ENCODE measurements around the gene ARHGEF12.

The ARHGEF12 gene

GRCh38 chr11:120385655-120386054 is 49.4 kb downstream of the ARHGEF12 start:
- Histone ChIP-seq H3K4me1 (ENCODE audit: control insufficient read depth, insufficient read depth, low read length) (peaks cover 11% of the 10 kb centered on the region), H3K9ac (ENCODE audit: low read length) (no peak overlapping the region), H3K27ac (ENCODE audit: low read depth, low read length) (no peak overlapping the region), H3K36me3 (ENCODE audit: control insufficient read depth, insufficient read depth, low read length) (no peaks in the 10 kb centered on the region), H3K27me3 (ENCODE audit: control insufficient read depth, insufficient read depth, low read length) (no peaks in the 10 kb centered on the region), H3K4me3 (ENCODE audit: low read length) (no peak overlapping the region)

DNA sequence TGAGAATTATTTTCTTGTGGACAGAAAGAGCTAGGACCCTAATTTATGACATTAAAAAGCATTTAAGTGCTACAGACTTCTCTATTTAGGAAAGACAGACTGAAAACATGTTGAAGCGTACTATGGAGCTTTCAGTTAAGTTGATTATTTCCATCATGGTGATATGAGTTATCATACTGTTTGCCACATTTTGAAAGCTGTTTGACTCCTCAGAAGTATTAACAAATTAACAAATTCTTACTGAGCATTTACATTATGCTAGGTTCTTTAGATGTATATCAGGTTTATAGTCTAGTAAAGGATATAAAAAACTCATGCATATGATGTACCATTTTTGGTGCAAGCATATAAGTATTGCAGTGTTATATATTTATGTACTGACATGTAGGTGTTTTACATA is 50.1 kb downstream of the ARHGEF12 start:
- peaks cover 9% of the 10 kb centered on the region for H3K4me1 ChIP-seq (ENCODE audit: control insufficient read depth, insufficient read depth, low read length)
- no peaks in the 10 kb centered on the region for H3K27me3 ChIP-seq (ENCODE audit: control insufficient read depth, insufficient read depth, low read length)
- no peaks in the 10 kb centered on the region for H3K36me3 ChIP-seq (ENCODE audit: control insufficient read depth, insufficient read depth, low read length)
- H3K4me3 ChIP-seq (ENCODE audit: low read length), result no peak overlapping the region
- no peak overlapping the region for H3K9ac ChIP-seq (ENCODE audit: low read length)
- H3K27ac ChIP-seq (ENCODE audit: low read depth, low read length), result no peak overlapping the region

DNA sequence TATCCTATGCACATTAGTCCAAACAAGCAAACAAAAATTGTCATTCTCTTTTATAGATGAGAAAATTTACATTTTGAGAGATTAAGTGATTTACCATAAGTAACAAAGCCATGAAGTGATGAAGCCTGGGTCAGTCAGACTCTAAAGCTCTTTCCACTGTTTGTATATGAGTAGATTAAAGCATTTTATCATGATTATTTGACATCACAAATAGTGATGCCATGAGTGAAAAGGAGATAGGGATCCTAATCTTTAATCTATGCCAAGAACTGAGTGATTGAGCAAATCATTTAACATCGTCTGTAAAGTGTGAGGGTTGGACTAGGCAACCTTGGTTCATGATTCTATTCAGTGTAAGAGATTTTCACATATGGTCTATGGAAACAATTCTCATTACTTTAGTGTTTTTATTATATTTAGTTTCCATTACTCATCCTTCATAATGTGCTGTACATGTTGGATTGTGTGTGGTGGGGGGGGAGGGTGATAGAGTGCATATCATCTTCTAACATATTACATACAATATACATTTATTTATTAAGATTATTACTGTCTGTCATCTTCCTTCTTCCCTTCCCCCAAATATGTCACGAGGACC is 50.7 kb downstream of the ARHGEF12 start:
- H3K9ac ChIP-seq (ENCODE audit: low read length), result no peak overlapping the region
- no peaks in the 10 kb centered on the region for H3K27me3 ChIP-seq (ENCODE audit: control insufficient read depth, insufficient read depth, low read length)
- H3K4me3 ChIP-seq (ENCODE audit: low read length), result no peak overlapping the region
- H3K4me1 ChIP-seq (ENCODE audit: control insufficient read depth, insufficient read depth, low read length), result peaks cover 9% of the 10 kb centered on the region
- H3K27ac ChIP-seq (ENCODE audit: low read depth, low read length), result no peak overlapping the region
- H3K36me3 ChIP-seq (ENCODE audit: control insufficient read depth, insufficient read depth, low read length), result no peaks in the 10 kb centered on the region

- Histone ChIP-seq H3K9ac (ENCODE audit: low read length) (no peak overlapping the region), H3K4me3 (ENCODE audit: low read length) (no peak overlapping the region), H3K4me1 (ENCODE audit: control insufficient read depth, insufficient read depth, low read length) (peaks cover 15% of the 10 kb centered on the region), H3K27me3 (ENCODE audit: control insufficient read depth, insufficient read depth, low read length) (no peaks in the 10 kb centered on the region), H3K27ac (ENCODE audit: low read depth, low read length) (no peak overlapping the region), H3K36me3 (ENCODE audit: control insufficient read depth, insufficient read depth, low read length) (no peaks in the 10 kb centered on the region)
Measured at GRCh38 chr11:120388261-120388660, 52.0 kb downstream of the ARHGEF12 start.

DNA sequence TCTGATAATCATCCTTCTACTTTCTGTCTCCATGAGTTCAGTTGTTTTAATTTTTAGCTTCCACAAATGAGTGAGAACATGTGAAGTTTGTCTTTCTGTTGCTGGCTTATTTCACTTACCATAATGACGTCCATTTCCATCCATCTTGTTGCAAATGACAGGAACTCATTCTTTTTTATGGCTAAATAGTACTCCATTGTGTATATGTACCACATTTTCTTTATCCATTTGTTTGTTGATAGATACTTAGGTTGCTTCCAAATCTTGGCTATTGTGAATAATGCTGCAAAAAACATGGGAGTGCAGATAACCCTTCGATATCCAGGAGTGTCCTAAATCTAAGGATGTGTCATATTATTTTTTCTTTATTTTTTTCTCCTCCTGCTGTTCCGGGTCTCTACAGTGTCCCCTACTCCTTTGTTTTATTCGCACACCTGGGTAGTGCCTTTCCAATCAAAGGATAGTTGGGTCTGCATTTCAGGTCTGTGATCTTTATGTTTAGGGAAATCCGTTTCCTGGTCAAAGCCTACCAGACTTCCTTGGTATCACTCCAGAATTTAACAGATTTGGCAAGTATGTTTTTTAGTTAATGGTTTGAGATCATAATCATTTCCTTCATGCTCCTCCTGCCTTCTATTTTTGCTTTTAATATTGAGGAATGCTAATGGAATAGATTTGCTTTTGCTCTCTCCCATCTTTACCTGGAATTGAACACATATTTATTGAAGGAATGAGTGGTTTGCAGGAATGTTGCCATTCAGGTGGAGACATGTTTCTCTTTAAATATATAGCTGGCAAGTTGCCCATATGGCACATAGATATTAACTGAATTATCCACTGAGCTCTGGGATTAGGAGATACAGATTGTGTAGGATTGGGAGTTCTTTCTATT is 53.7 kb downstream of the ARHGEF12 start:
- H3K36me3 ChIP-seq (ENCODE audit: control insufficient read depth, insufficient read depth, low read length), result no peaks in the 10 kb centered on the region
- H3K27me3 ChIP-seq (ENCODE audit: control insufficient read depth, insufficient read depth, low read length), result no peaks in the 10 kb centered on the region
- H3K4me1 ChIP-seq (ENCODE audit: control insufficient read depth, insufficient read depth, low read length), result peaks cover 15% of the 10 kb centered on the region
- H3K27ac ChIP-seq (ENCODE audit: low read depth, low read length), result no peak overlapping the region
- no peak overlapping the region for H3K9ac ChIP-seq (ENCODE audit: low read length)
- no peak overlapping the region for H3K4me3 ChIP-seq (ENCODE audit: low read length)

DNA sequence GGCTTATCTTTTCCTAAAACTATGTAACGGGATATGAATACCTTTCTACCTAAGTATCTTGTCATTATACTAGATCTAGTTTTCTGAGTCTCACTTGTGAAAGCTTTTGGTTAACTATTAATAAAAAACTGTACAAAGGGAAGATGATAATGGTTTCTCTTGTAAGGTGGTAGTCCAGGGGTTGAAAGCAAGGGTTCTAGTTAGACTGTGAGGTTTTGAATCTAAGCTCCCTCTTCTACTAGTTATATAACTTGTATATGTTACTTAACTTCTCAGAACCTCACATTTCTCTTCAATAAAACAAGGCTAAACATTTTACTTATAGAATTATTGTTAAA is 54.3 kb downstream of the ARHGEF12 start:
- no peak overlapping the region for H3K27ac ChIP-seq (ENCODE audit: low read depth, low read length)
- H3K9ac ChIP-seq (ENCODE audit: low read length), result no peak overlapping the region

DNA sequence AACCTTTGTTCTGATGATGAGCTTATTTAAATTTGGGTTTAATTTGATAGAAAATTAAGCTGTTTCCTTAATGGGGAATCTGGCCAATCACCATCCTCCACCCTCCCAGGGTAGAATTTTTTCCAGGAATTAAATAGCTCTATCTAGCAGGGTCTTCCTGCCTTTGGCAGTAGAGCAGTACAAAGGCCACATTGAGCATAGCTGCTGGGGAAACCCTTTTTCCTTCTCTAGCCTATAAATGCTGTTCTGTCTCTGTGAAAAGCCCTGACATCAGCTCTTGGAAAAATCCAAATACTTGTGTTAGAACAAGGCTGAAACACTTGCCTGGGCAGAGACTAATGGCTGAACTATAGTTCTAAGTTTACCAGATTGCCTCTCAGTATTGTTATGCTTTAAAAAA is 55.1 kb downstream of the ARHGEF12 start:
- Histone ChIP-seq H3K36me3 (ENCODE audit: control insufficient read depth, insufficient read depth, low read length) (no peaks in the 10 kb centered on the region), H3K4me1 (ENCODE audit: control insufficient read depth, insufficient read depth, low read length) (peaks cover 9% of the 10 kb centered on the region), H3K9ac (ENCODE audit: low read length) (no peak overlapping the region), H3K27me3 (ENCODE audit: control insufficient read depth, insufficient read depth, low read length) (no peaks in the 10 kb centered on the region), H3K27ac (ENCODE audit: low read depth, low read length) (no peak overlapping the region), H3K4me3 (ENCODE audit: low read length) (no peak overlapping the region)

More for the DNA sequence above, 54.3 kb downstream of the ARHGEF12 start:
- H3K27me3 ChIP-seq (ENCODE audit: control insufficient read depth, insufficient read depth, low read length), result no peaks in the 10 kb centered on the region
- H3K4me1 ChIP-seq (ENCODE audit: control insufficient read depth, insufficient read depth, low read length), result peaks cover 15% of the 10 kb centered on the region
- no peak overlapping the region for H3K4me3 ChIP-seq (ENCODE audit: low read length)
- no peaks in the 10 kb centered on the region for H3K36me3 ChIP-seq (ENCODE audit: control insufficient read depth, insufficient read depth, low read length)

DNA sequence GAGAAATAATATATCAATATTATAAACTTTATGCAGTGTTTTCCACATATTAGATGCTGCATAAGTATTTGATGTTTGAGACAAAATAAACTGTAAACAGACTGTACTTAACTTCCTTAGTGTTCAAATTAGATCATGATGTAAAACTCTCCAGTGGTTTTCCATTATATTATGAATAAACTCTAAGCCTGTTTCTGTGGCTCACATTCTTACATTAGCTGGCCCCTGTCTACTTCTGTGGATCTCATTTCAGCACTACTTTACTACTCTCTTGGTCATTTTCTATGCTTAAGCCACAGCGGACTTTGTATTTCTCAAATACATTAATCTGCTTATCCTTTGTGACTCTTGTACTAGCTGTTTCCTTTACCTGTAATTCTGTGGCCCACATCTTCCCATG is 55.6 kb downstream of the ARHGEF12 start:
- peak overlapping the region; percentile 30 for H3K27ac ChIP-seq (ENCODE audit: low read depth, low read length)
- no peak overlapping the region for H3K4me3 ChIP-seq (ENCODE audit: low read length)
- peaks cover 6% of the 10 kb centered on the region for H3K4me1 ChIP-seq (ENCODE audit: control insufficient read depth, insufficient read depth, low read length)
- H3K36me3 ChIP-seq (ENCODE audit: control insufficient read depth, insufficient read depth, low read length), result no peaks in the 10 kb centered on the region
- no peaks in the 10 kb centered on the region for H3K27me3 ChIP-seq (ENCODE audit: control insufficient read depth, insufficient read depth, low read length)
- H3K9ac ChIP-seq (ENCODE audit: low read length), result no peak overlapping the region

- Histone ChIP-seq H3K27ac (ENCODE audit: low read depth, low read length) (peak overlapping the region; percentile 10), H3K9ac (ENCODE audit: low read length) (no peak overlapping the region)
Measured at GRCh38 chr11:120392314-120392713, 56.1 kb downstream of the ARHGEF12 start.

DNA sequence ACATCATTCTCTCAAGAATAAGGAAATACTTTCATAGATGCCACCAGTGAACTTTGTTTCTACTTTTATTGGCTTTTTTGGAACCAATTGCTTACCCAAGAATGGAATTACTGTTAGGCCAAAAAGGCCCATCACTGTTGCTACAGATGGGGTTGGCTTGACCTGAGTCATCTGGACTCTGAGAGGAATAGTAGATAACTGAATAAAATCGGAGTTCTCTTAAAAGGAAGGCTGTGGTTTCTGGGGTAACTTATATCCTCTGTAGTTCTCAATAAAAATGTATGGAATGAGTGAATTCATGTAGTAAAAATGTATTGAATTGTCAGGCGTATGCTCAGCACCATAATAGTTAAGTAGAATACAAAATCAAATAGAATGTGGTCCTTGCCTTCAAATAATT is 56.6 kb downstream of the ARHGEF12 start:
- H3K9ac ChIP-seq (ENCODE audit: low read length), result no peak overlapping the region
- no peaks in the 10 kb centered on the region for H3K36me3 ChIP-seq (ENCODE audit: control insufficient read depth, insufficient read depth, low read length)
- peak overlapping the region; percentile 10 for H3K27ac ChIP-seq (ENCODE audit: low read depth, low read length)
- no peaks in the 10 kb centered on the region for H3K27me3 ChIP-seq (ENCODE audit: control insufficient read depth, insufficient read depth, low read length)
- no peak overlapping the region for H3K4me3 ChIP-seq (ENCODE audit: low read length)
- peaks cover 6% of the 10 kb centered on the region for H3K4me1 ChIP-seq (ENCODE audit: control insufficient read depth, insufficient read depth, low read length)

More at GRCh38 chr11:120392314-120392713, 56.1 kb downstream of the ARHGEF12 start:
- Histone ChIP-seq H3K36me3 (ENCODE audit: control insufficient read depth, insufficient read depth, low read length) (no peaks in the 10 kb centered on the region), H3K27me3 (ENCODE audit: control insufficient read depth, insufficient read depth, low read length) (no peaks in the 10 kb centered on the region), H3K4me1 (ENCODE audit: control insufficient read depth, insufficient read depth, low read length) (peaks cover 6% of the 10 kb centered on the region), H3K4me3 (ENCODE audit: low read length) (no peak overlapping the region)

GRCh38 chr11:120394119-120394518 is 57.9 kb downstream of the ARHGEF12 start:
- Histone ChIP-seq H3K9ac (ENCODE audit: low read length) (no peak overlapping the region), H3K4me3 (ENCODE audit: low read length) (no peak overlapping the region), H3K27ac (ENCODE audit: low read depth, low read length) (no peak overlapping the region), H3K27me3 (ENCODE audit: control insufficient read depth, insufficient read depth, low read length) (no peaks in the 10 kb centered on the region), H3K36me3 (ENCODE audit: control insufficient read depth, insufficient read depth, low read length) (no peaks in the 10 kb centered on the region), H3K4me1 (ENCODE audit: control insufficient read depth, insufficient read depth, low read length) (peaks cover 6% of the 10 kb centered on the region)

- peaks cover 14% of the 10 kb centered on the region for H3K4me1 ChIP-seq (ENCODE audit: control insufficient read depth, insufficient read depth, low read length)
- H3K4me3 ChIP-seq (ENCODE audit: low read length), result no peak overlapping the region
- no peak overlapping the region for H3K27ac ChIP-seq (ENCODE audit: low read depth, low read length)
- no peaks in the 10 kb centered on the region for H3K27me3 ChIP-seq (ENCODE audit: control insufficient read depth, insufficient read depth, low read length)
- H3K36me3 ChIP-seq (ENCODE audit: control insufficient read depth, insufficient read depth, low read length), result no peaks in the 10 kb centered on the region
- H3K9ac ChIP-seq (ENCODE audit: low read length), result no peak overlapping the region
Measured at GRCh38 chr11:120395778-120396177, 59.6 kb downstream of the ARHGEF12 start.

- no peak overlapping the region for H3K4me3 ChIP-seq (ENCODE audit: low read length)
- H3K27me3 ChIP-seq (ENCODE audit: control insufficient read depth, insufficient read depth, low read length), result no peaks in the 10 kb centered on the region
- H3K36me3 ChIP-seq (ENCODE audit: control insufficient read depth, insufficient read depth, low read length), result no peaks in the 10 kb centered on the region
- peaks cover 14% of the 10 kb centered on the region for H3K4me1 ChIP-seq (ENCODE audit: control insufficient read depth, insufficient read depth, low read length)
- no peak overlapping the region for H3K9ac ChIP-seq (ENCODE audit: low read length)
- H3K27ac ChIP-seq (ENCODE audit: low read depth, low read length), result no peak overlapping the region
Measured at GRCh38 chr11:120398132-120398531, 61.9 kb downstream of the ARHGEF12 start.
